Midbrain (tissue), 1 donor: ENCODE results near the gene DBNL.

ENCODE experiments used
- DNase-seq: peaks from one replicate; lab custom pipeline; 2025; lab: John Stamatoyannopoulos, UW

Gene DBNL

DNA sequence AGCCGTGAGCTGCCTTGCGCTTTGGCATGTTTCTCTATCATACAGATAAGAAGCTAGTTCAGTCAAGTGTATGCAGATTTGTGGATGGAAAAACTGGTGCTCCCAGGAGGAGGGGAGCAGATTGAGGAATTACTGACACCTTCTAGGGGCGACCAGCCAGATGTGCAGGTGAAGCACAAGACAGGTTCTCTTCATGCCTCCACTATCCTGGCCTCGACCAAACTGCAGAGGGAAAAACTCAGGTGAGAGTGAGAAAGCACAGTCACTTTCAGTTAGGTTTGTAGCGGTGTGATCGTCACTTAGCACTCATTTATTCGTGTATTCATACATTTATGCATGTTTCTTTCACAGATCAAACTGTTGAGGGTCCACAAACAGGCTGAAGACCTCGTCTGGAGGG is 600 bp upstream of the DBNL start:
- no peak for DNase-seq

DNA sequence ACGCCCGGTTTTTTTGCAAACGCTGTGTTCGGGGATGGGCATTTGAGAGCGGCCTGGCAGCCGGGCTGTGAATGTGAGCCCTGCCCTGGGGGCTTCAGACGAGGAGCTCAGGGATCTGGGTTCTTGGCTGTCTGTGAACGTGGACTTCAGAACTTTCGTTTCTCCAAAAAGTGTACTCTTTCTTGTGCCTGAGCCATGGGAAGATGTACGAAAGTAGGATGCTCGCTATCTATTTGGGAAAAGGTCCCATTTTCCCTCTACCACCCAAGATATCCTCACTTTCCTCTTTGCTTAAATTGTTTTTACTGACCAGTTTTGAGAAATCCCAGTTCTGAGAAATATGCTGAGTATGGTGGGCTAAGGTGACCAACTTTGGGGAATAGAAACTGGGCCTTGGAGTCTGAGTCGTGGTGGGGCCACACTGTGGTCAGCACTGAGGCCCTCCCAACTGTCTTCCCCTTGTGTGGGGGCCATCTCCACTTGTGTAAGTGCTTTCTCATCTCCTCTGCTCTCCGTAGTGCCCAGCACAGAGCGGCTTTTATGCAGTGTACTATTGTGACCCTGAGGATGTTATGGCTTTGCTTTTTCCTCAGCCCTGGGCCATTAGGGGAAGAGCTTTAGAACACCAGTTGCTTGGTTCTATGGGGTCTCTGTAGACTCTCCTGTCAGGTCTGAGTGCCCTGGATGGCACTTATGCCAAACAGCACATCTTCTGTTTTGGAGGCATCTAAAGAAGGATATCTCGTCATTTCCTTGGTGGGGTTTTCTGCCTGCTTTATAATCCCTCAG is 918 bp downstream of the DBNL start:
- DNase-seq, result no peak

DNA sequence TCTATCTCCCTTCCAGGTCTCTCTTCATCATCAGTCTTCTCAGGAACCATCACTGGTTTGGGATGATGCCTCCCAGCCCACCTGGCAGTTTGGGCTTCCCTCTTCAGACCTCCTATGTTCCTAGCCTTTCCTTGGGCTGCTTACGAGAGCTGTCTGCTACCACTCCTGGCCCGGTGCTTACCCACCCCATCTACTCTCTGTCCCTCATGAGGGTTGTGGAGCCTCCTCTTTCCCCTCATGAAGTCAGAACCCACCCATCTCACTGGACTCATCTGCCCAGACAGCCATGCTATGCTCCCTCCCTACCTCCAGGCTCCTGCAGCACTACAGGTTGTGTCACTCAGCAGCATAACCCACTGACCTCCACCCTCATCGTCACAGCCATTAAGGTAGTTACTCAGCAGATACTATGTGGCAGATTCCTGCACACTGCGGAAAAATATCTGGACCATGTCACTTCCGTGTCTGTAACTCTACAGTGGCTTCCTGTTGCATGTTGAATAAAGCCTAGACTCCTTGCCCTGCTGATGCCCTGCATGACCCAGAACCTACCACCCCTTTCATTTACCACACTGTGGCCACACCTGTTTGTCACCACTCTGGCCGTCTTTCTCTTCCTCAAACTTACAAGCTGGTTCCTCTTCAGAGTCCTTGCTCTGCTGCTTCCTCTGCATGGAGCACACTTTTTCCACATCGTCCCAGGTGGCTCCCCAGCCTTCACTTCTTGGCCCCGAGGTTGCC is 2.0 kb downstream of the DBNL start:
- no peak for DNase-seq

- no peak for DNase-seq
Observed at GRCh38 chr7:44048031-44048795, 3.7 kb downstream of the DBNL start.

- DNase-seq, result no peak
Observed at GRCh38 chr7:44050121-44050914, 5.8 kb downstream of the DBNL start.

GRCh38 chr7:44050915-44051560 is 6.5 kb downstream of the DBNL start:
- DNase-seq, result no peak

GRCh38 chr7:44051611-44052220 is 7.2 kb downstream of the DBNL start:
- DNase-seq, result no peak

- no peak for DNase-seq
Observed at GRCh38 chr7:44052771-44053365, 8.4 kb downstream of the DBNL start.

GRCh38 chr7:44056681-44057080 is 12.2 kb downstream of the DBNL start:
- DNase-seq, result no peak

GRCh38 chr7:44057181-44057848 is 12.8 kb downstream of the DBNL start:
- no peak for DNase-seq

DNA sequence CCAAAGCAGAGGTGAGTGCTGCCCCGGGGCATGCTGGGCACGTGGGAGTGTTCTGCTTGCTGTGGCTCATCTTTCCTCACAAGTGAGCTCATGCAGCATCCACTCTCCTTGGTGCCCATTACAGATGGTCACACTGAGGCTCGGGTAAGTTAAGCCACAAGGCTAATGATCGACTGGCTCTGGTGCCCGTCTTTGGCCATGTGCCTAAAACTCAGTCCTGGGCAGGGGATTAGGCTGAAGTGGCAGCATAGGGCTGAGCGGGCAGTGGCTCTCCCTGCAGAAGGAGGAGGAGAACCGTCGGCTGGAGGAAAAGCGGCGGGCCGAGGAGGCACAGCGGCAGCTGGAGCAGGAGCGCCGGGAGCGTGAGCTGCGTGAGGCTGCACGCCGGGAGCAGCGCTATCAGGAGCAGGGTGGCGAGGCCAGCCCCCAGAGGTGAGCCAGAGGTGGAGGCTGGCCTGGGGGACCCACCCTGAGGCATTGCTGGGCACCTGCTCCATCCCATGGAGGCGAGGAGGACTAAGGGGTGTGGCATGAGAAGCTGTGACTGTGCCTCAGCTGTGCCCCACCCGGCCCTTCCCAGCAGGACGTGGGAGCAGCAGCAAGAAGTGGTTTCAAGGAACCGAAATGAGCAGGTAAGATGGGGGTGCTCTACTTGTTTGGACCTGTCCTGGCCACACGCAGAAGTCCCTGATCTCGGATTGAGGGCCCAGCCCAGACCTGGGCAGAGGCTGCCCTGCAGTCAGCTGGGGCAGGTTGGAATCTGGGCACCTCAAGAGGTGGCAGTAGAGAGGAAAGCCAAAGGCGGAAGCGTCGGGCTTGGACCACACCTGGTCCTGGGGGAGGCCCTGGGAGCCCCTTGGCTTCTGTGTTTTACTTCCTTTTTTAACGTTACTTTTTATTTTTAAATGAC is 13.6 kb downstream of the DBNL start:
- DNase-seq, result no peak

- no peak for DNase-seq
Observed at GRCh38 chr7:44058759-44059218, 14.3 kb downstream of the DBNL start.

DNA sequence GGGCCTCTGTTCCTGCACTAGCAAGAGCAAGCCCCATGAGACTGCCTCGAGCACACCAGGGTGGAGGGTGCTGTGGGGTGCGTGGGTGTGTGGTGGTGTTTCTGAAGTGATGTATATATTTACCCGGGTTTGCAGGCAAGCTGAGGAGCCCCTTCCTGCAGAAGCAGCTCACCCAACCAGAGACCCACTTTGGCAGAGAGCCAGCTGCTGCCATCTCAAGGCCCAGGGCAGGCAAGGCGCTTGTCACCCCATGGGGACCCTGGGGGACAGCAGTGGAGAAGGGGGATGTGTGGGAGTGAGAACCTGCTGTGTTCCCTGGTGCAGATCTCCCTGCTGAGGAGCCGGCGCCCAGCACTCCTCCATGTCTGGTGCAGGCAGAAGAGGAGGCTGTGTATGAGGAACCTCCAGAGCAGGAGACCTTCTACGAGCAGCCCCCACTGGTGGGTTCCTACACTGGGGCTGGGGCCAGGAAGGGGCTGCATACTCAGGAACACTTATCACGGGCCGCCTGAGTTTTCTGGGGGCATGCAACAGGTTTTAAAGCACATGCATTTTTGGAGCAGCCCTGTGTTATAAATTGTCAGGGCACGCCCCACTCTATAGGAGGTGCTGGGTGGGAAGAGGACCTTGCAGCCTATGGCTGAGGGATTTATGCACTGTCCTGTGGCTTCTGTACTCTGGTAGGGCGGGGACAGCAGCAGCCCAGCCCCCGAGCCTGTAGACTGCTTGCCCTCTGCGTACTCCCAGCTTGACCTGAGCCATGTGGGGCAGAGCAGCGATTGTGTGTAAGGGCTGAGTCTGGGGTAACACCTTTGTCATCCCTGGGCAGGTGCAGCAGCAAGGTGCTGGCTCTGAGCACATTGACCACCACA is 15.0 kb downstream of the DBNL start:
- DNase-seq, result no peak

GRCh38 chr7:44060091-44060947 is 15.8 kb downstream of the DBNL start:
- DNase-seq, result no peak

- DNase-seq, result no peak
Observed at GRCh38 chr7:44060948-44061644, 16.6 kb downstream of the DBNL start.

GRCh38 chr7:44061645-44062179 is 17.2 kb downstream of the DBNL start:
- no peak for DNase-seq
